OCI-LY3 (cell line): ENCODE measurements around the gene KDM6A.

Experiments
- H2AFZ ChIP-seq: fragments of 200-600, 300-600 bp; shearing (Covaris generic); 2 replicates; pipeline ENCODE4 v1.6.0; 2014; ENCODE audit warnings: antibody characterized with exemption, low read depth, low read length
- H3K27ac ChIP-seq: fragments of 200-600, 300-600 bp; sonication (generic); 2 replicates; pipeline ENCODE4 v1.5.1; 2014; ENCODE audit warnings: mild to moderate bottlenecking, low read length, moderate library complexity, mixed read lengths
- H3K27me3 ChIP-seq: fragments of 200-600, 300-600 bp; sonication (generic); 2 replicates; pipeline ENCODE4 v1.6.1; 2014; ENCODE audit warnings: low read depth, low read length, mixed read lengths
- H3K36me3 ChIP-seq: fragments of 200-600, 300-600 bp; sonication (generic); replicated peaks from 2 replicates; pipeline ENCODE3; 2014; ENCODE audit warnings: low read depth, low read length, mixed read lengths
- H3K4me1 ChIP-seq: fragments of 300-600, 200-600 bp; sonication (generic); 2 replicates; pipeline ENCODE4 v1.6.1; 2014; ENCODE audit warnings: low read length, mixed read lengths
- H3K4me2 ChIP-seq: fragments of 200-600, 300-600 bp; sonication (generic); 2 replicates; pipeline ENCODE4 v1.6.1; 2014; ENCODE audit warnings: low read length, mixed read lengths
- H3K4me3 ChIP-seq: fragments of 300-600, 200-600 bp; sonication (generic); 2 replicates; pipeline ENCODE4 v1.5.1; 2014; ENCODE audit warnings: antibody characterized with exemption, mild to moderate bottlenecking, low read length, moderate library complexity
- H3K79me2 ChIP-seq: fragments of 300-600, 200-600 bp; shearing (Covaris generic); 2 replicates; pipeline ENCODE4 v1.6.1; 2014; ENCODE audit warnings: mild to moderate bottlenecking, low read length, mixed read lengths
- H3K9ac ChIP-seq: fragments of 300-600, 200-600 bp; shearing (Covaris generic); 2 replicates; pipeline ENCODE4 v1.6.0; 2014; ENCODE audit warnings: mild to moderate bottlenecking, low read length, moderate library complexity
- H3K9me3 ChIP-seq: fragments of 200-600, 300-600 bp; shearing (Covaris generic); 2 replicates; pipeline ENCODE4 v1.6.1; 2014; ENCODE audit warnings: low read length, mixed read lengths; ENCODE audit not compliant: insufficient read depth
- H4K20me1 ChIP-seq: fragments of 200-600, 300-600 bp; sonication (generic); 2 replicates; pipeline ENCODE4 v1.6.1; 2016; ENCODE audit warnings: low read length, mixed read lengths; ENCODE audit not compliant: insufficient read depth
- CTCF ChIP-seq: fragments of 200-600, 300-600 bp; sonication (generic); IDR thresholded peaks from 2 replicates; pipeline ENCODE4 v1.5.1; 2014; ENCODE audit warnings: antibody characterized with exemption, low read length, low read depth
- EZH2phosphoT487 ChIP-seq: fragments of 200-600 bp; shearing (Covaris generic); IDR thresholded peaks from 2 replicates; pipeline ENCODE4 v1.6.1; 2018; ENCODE audit warnings: antibody characterized with exemption, mixed run types, low read depth

KDM6A gene

GRCh38 chrX:45145492-45146215 lies 272.7 kb downstream of the KDM6A start:
- no peaks in the 10 kb centered on the region for H3K9me3 ChIP-seq
- H3K27me3 ChIP-seq = no peaks in the 10 kb centered on the region
- H4K20me1 ChIP-seq = no peaks in the 10 kb centered on the region
- H3K79me2 ChIP-seq = no peaks in the 10 kb centered on the region
- no peak overlapping the region for H3K4me2 ChIP-seq
- no peak for TF ChIP-seq EZH2phosphoT487
- TF ChIP-seq CTCF = no peak
- H3K9ac ChIP-seq = no peak overlapping the region
- H3K27ac ChIP-seq = no peak overlapping the region
- H3K4me3 ChIP-seq = no peak overlapping the region
- H3K36me3 ChIP-seq = no peaks in the 10 kb centered on the region
- no peak overlapping the region for H2AFZ ChIP-seq
- peaks cover 5% of the 10 kb centered on the region; the same call in 1 of the 2 replicates for H3K4me1 ChIP-seq

DNA sequence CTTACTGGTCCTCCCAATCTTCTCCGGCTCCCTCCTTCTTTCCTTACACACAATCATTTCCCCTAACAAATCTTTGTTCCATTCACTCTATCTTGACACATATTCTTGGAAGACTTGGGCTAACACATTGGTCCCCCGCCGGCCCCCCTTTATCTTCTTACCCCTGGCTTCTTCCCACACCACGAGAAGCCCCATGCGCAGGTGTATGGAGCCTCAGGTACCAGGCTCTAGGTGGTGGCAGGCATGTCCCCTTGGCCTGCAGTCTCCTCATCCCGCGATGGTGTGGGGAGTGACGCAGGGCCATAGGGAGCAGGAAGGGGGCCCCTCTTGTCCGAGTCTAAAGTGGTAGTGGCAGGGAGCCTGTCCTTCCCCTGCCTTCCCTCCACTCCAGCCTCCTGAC lies 277.8 kb downstream of the KDM6A start:
- Histone ChIP-seq H3K4me2 (no peak overlapping the region), H3K27me3 (no peaks in the 10 kb centered on the region), H3K27ac (no peak overlapping the region), H3K79me2 (no peaks in the 10 kb centered on the region), H2AFZ (no peak overlapping the region), H4K20me1 (no peaks in the 10 kb centered on the region), H3K9ac (no peak overlapping the region), H3K4me1 (no peaks in the 10 kb centered on the region), H3K4me3 (no peak overlapping the region), H3K36me3 (no peaks in the 10 kb centered on the region), H3K9me3 (no peaks in the 10 kb centered on the region)
- TF ChIP-seq EZH2phosphoT487 (no peak), CTCF (no peak)

DNA sequence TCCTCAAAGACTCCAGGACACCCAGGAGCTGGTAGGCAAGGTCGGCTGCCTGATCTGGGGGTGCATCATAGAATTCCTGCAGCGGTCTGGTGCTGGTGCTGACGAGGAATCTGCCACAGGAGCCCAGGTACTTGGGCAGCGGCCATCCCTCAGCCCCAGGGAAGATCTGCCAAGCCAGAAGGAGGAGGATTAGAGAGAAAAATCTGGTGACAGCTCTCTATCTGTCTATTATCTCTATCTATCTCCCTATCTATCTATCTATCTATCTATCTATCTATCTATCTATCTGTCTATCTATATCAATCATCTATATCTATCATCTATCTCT lies 281.0 kb downstream of the KDM6A start:
- no peaks in the 10 kb centered on the region for H3K4me1 ChIP-seq
- TF ChIP-seq EZH2phosphoT487 (no peak), CTCF (no peak)
- no peak overlapping the region for H3K4me3 ChIP-seq
- H4K20me1 ChIP-seq = no peaks in the 10 kb centered on the region
- H3K4me2 ChIP-seq = no peak overlapping the region
- no peaks in the 10 kb centered on the region for H3K79me2 ChIP-seq
- no peaks in the 10 kb centered on the region for H3K9me3 ChIP-seq
- H3K27me3 ChIP-seq = no peaks in the 10 kb centered on the region
- H3K9ac ChIP-seq = no peak overlapping the region
- H3K36me3 ChIP-seq = no peaks in the 10 kb centered on the region
- H2AFZ ChIP-seq = no peak overlapping the region
- H3K27ac ChIP-seq = no peak overlapping the region

GRCh38 chrX:45154462-45154861 lies 281.5 kb downstream of the KDM6A start:
- no peaks in the 10 kb centered on the region for H3K4me1 ChIP-seq
- H3K4me3 ChIP-seq = no peak overlapping the region
- TF ChIP-seq CTCF = no peak
- TF ChIP-seq EZH2phosphoT487 = no peak
- no peak overlapping the region for H3K9ac ChIP-seq
- no peaks in the 10 kb centered on the region for H3K36me3 ChIP-seq
- H2AFZ ChIP-seq = no peak overlapping the region
- no peak overlapping the region for H3K27ac ChIP-seq
- no peak overlapping the region for H3K4me2 ChIP-seq
- no peaks in the 10 kb centered on the region for H4K20me1 ChIP-seq
- H3K79me2 ChIP-seq = no peaks in the 10 kb centered on the region
- no peaks in the 10 kb centered on the region for H3K27me3 ChIP-seq
- no peaks in the 10 kb centered on the region for H3K9me3 ChIP-seq
